ENCODE results near the gene HEBP1.
A peak's percentile ranks its signal among the peaks of the same experiment; 100 is the strongest.

The HEBP1 gene

GRCh38 chr12:12992418-12993130 lies 7.5 kb downstream of the HEBP1 start:
- peak in 1 of 58 donors; percentile 14 for DNase-seq

GRCh38 chr12:12990700-12991468 lies 9.2 kb downstream of the HEBP1 start:
- DNase-seq, result no peak

- no peak for DNase-seq
Measured at GRCh38 chr12:12987421-12987820, 12.6 kb downstream of the HEBP1 start.

GRCh38 chr12:12986775-12987331 lies 13.2 kb downstream of the HEBP1 start:
- DNase-seq, result no peak

- peak in 1 of 58 donors; percentile 7 for DNase-seq
Measured at GRCh38 chr12:12985817-12986408, 14.2 kb downstream of the HEBP1 start.

GRCh38 chr12:12984149-12984548 lies 15.9 kb downstream of the HEBP1 start:
- DNase-seq, result no peak

- DNase-seq, result peak in 28 of 58 donors; percentile 6 to 76 (median 30)
Measured at GRCh38 chr12:12983420-12984035, 16.5 kb downstream of the HEBP1 start.

- no peak for DNase-seq
Measured at GRCh38 chr12:12982331-12982730, 17.7 kb downstream of the HEBP1 start.

GRCh38 chr12:12979731-12980259 lies 20.3 kb downstream of the HEBP1 start:
- peak in 7 of 58 donors; percentile 12 to 48 (median 18) for DNase-seq

GRCh38 chr12:12979126-12979525 lies 20.9 kb downstream of the HEBP1 start:
- no peak for DNase-seq

GRCh38 chr12:12977231-12977630 lies 22.8 kb downstream of the HEBP1 start:
- DNase-seq, result no peak

GRCh38 chr12:12976366-12976765 lies 23.7 kb downstream of the HEBP1 start:
- peak in 4 of 58 donors; percentile 5 to 48 (median 8) for DNase-seq

GRCh38 chr12:12975322-12976077 lies 24.6 kb downstream of the HEBP1 start:
- DNase-seq, result peak in 31 of 58 donors; percentile 9 to 66 (median 33)

GRCh38 chr12:12974211-12974610 lies 25.9 kb downstream of the HEBP1 start:
- no peak for DNase-seq

- no peak for DNase-seq
Measured at GRCh38 chr12:12973019-12973418, 27.0 kb downstream of the HEBP1 start.

GRCh38 chr12:12965836-12966235 lies 34.2 kb downstream of the HEBP1 start:
- DNase-seq, result no peak

- no peak for DNase-seq
Measured at GRCh38 chr12:12964255-12964654, 35.8 kb downstream of the HEBP1 start.

GRCh38 chr12:12960639-12961209 lies 39.3 kb downstream of the HEBP1 start:
- no peak for DNase-seq

- DNase-seq, result no peak
Measured at GRCh38 chr12:12958886-12959285, 41.2 kb downstream of the HEBP1 start.
